ENCODE measurements around the gene AMDHD2. TPM values are rescaled to one million over a fixed set of nuclear protein-coding genes. Genes with fewer than 3 reads are reported as not detected.
"Not testable (repeated sequence)": the region's sequence is repeated elsewhere in the genome, so short reads cannot be mapped to it uniquely, and the experiment has no call there.

Gene AMDHD2
- total and polyA plus RNA-seq, 2 experiments from 2014 or later, result 20.2 to 68.1 TPM

GRCh38 chr16:2537451-2538379, 17.5 kb downstream of the AMDHD2 start, which contains the start of gene PDPK1:
Gene PDPK1, plus strand, starts transcription at chr16:2538021. Its CDS starts 92 bp downstream, at chr16:2538113.
- Histone ChIP-seq H3K4me2 (peak within 1 kb of the TSS; percentile 81), H3K4me1 (ENCODE audit: insufficient read depth) (no peaks in the 10 kb centered on the region; the same call in 1 of the 2 replicates), H3K36me3 (ENCODE audit: insufficient read depth) (no peaks in the 10 kb centered on the region), H3K4me3 (peak within 1 kb of the TSS; percentile 58), H3F3A (replicated peaks; ENCODE audit: low read depth) (0 out of 2 replicates have a peak, but pooled peaks cover 3% of the 10 kb centered on the region), H3K27me3 (ENCODE audit: insufficient read depth) (peaks cover 5% of the 10 kb centered on the region; the same call in 1 of the 2 replicates), H3K9me2 (ENCODE audit: insufficient read depth) (no peaks in the 10 kb centered on the region), H2AFZ (peak within 1 kb of the TSS; percentile 91; the same call in 1 of the 2 replicates), H4K20me1 (replicated peaks; ENCODE audit: insufficient read depth) (peaks cover 6% of the 10 kb centered on the region; the same call in 1 of the 2 replicates), H3K27ac (ENCODE audit: low read depth) (no peak within 1 kb of the TSS), H3K79me2 (replicated peaks; ENCODE audit: insufficient read depth) (peaks cover 33% of the 10 kb centered on the region)
- TF ChIP-seq EZH2 (IDR thresholded peaks at IDR 0.05; ENCODE audit: low read depth, unreplicated experiment) (no peak), POLR2AphosphoS5 (IDR thresholded peaks at IDR 0.05; ENCODE audit: low read depth) (peak; percentile 48; the same call in 1 of the 2 replicates)
- peaks cover 13% of the 10 kb centered on the region for H3K4me1 Mint-ChIP-seq
- H3K27me3 Mint-ChIP-seq (ENCODE audit: insufficient read depth, low read depth, poor library complexity), result peaks cover 10% of the 10 kb centered on the region
- H3K36me3 Mint-ChIP-seq (ENCODE audit: low read depth), result peaks cover 5% of the 10 kb centered on the region; the same call in 2 of the 3 replicates
- H3K9me3 Mint-ChIP-seq, result peaks cover 3% of the 10 kb centered on the region; the same call in 1 of the 3 replicates
- peak within 1 kb of the TSS; percentile 77 for H3K4me3 Mint-ChIP-seq
- peak; percentile 82 for ATAC-seq
- H3K27ac Mint-ChIP-seq, result peak within 1 kb of the TSS; percentile 71; the same call in 1 of the 2 replicates
- DNase-seq (ENCODE audit: low spot score), result peak; percentile 96

DNA sequence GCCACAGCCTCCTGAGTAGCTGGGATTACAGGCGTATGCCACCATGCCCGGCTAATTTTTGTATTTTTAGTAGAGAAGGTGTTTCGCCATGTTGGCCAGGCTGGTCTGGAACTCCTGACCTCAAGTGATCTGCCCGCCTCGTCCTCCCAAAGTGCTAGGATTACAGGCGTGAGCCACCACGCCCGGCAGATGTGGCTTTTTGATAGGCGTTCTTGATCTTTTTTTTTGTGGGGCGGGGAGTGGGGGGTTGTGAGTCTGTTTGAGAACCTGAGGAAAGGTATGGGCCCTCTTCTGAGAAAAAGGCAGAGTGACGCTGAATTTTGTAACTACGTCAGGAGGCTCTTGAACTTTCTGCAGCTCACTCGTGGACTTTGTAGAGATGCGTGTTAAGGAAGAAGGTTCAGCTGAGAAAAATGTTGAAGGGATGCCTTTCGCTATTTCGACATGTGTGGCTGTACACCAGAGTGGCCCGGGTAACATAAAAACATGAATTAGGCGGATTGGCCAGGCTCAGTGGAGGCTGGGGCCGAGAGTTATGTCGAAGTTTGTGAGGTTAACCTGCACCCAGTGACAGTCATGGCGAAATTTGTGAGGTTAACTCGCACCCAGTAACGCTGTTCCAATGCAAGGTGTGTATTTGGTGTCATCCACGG, 19.1 kb downstream of the AMDHD2 start:
- not testable (repeated sequence) for H3F3A ChIP-seq (replicated peaks; ENCODE audit: low read depth); H3K27me3 Mint-ChIP-seq (ENCODE audit: insufficient read depth, low read depth, poor library complexity); H3K27ac Mint-ChIP-seq; H3K27me3 ChIP-seq (ENCODE audit: insufficient read depth); H3K36me3 ChIP-seq (ENCODE audit: insufficient read depth); H3K4me1 ChIP-seq (ENCODE audit: insufficient read depth); H3K36me3 Mint-ChIP-seq (ENCODE audit: low read depth); H3K27ac ChIP-seq (ENCODE audit: low read depth); H3K9me2 ChIP-seq (ENCODE audit: insufficient read depth); H3K9me3 Mint-ChIP-seq; ATAC-seq; H2AFZ ChIP-seq; DNase-seq (ENCODE audit: low spot score); H4K20me1 ChIP-seq (replicated peaks; ENCODE audit: insufficient read depth)
- peak overlapping the region; percentile 81 for H3K4me2 ChIP-seq
- H3K4me1 Mint-ChIP-seq, result peaks cover 11% of the 10 kb centered on the region
- peaks cover 43% of the 10 kb centered on the region for H3K79me2 ChIP-seq (replicated peaks; ENCODE audit: insufficient read depth)
- H3K4me3 ChIP-seq, result peak overlapping the region; percentile 57
- H3K4me3 Mint-ChIP-seq, result peak overlapping the region; percentile 77

DNA sequence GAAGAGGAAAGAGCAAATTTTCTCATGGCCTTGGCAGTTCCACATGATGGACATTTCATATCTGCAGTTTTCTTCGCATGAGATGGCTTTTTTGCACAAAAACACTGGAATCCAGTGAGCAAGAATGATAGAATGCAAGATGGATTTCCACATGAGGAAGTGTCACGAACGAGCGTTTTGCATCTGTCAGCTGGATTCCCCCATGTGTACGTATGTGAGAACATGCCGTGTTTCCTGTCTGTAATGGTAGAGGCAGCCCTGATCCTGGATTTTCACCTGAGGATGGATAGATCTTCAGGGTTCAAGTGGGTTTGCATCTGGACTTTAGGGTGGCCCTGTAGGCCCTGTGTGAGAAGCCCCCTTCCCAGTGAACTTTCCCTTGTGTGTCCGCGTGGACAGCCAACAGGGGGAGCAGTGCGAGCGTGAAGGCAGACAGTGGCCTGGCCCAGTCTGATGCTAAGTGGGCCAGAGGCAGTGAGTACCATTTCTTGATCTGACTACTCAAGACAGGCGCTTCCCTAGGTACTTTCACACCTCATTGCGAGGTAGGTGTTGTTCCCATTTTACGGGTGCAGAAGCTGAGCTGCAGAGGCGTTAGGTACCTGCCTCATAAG, 19.8 kb downstream of the AMDHD2 start:
- H3K4me3 ChIP-seq; H3K36me3 ChIP-seq (ENCODE audit: insufficient read depth); H3K4me1 ChIP-seq (ENCODE audit: insufficient read depth); H3K9me3 Mint-ChIP-seq; H3K4me2 ChIP-seq; H2AFZ ChIP-seq; H3K27ac ChIP-seq (ENCODE audit: low read depth); H3K27me3 ChIP-seq (ENCODE audit: insufficient read depth); H3K27me3 Mint-ChIP-seq (ENCODE audit: insufficient read depth, low read depth, poor library complexity); H3K27ac Mint-ChIP-seq; H3K9me2 ChIP-seq (ENCODE audit: insufficient read depth); H4K20me1 ChIP-seq (replicated peaks; ENCODE audit: insufficient read depth); H3K36me3 Mint-ChIP-seq (ENCODE audit: low read depth); H3F3A ChIP-seq (replicated peaks; ENCODE audit: low read depth): not testable (repeated sequence)
- H3K4me1 Mint-ChIP-seq, result peaks cover 11% of the 10 kb centered on the region
- H3K79me2 ChIP-seq (replicated peaks; ENCODE audit: insufficient read depth), result peaks cover 49% of the 10 kb centered on the region
- H3K4me3 Mint-ChIP-seq, result peak overlapping the region; percentile 77
- ATAC-seq (peak; percentile 52), DNase-seq (ENCODE audit: low spot score) (peak; percentile 59)
- peak; percentile 44 to 65 for TF ChIP-seq CTCF (conservative IDR thresholded peaks at IDR 0.05; ENCODE audit: low read depth in 2 of 2)

DNA sequence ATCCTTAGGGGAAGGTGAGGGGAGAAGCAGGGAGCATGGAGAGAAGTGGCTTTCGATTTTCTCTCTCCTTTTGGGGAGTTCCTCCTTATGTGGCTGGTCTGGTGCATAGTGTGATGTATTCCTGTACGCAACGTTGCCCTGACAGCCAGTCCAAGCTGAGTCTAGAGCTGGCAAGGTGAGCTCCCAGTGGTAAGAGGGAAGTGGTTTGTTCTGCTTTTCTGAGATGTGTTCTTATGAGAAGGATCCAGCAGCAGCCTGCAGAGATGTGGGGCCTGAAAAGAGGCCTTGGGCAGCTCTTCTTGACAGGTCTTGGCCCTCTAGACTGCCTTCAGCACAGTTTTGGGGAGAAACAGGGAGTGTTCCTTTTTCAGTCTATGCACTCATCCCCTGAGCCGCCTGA, 20.7 kb downstream of the AMDHD2 start:
- not testable (repeated sequence) for H3K9me2 ChIP-seq (ENCODE audit: insufficient read depth); H3K27ac Mint-ChIP-seq; H3K4me3 ChIP-seq; H3K4me1 ChIP-seq (ENCODE audit: insufficient read depth); H3K27ac ChIP-seq (ENCODE audit: low read depth); H3K27me3 Mint-ChIP-seq (ENCODE audit: insufficient read depth, low read depth, poor library complexity); ATAC-seq; H3K9me3 Mint-ChIP-seq; H3K36me3 ChIP-seq (ENCODE audit: insufficient read depth); H3F3A ChIP-seq (replicated peaks; ENCODE audit: low read depth); H3K4me2 ChIP-seq; DNase-seq (ENCODE audit: low spot score); H3K27me3 ChIP-seq (ENCODE audit: insufficient read depth); H2AFZ ChIP-seq; H3K36me3 Mint-ChIP-seq (ENCODE audit: low read depth); H3K4me3 Mint-ChIP-seq
- H4K20me1 ChIP-seq (replicated peaks; ENCODE audit: insufficient read depth), result peaks cover 19% of the 10 kb centered on the region
- H3K79me2 ChIP-seq (replicated peaks; ENCODE audit: insufficient read depth), result peaks cover 59% of the 10 kb centered on the region
- peaks cover 11% of the 10 kb centered on the region for H3K4me1 Mint-ChIP-seq

DNA sequence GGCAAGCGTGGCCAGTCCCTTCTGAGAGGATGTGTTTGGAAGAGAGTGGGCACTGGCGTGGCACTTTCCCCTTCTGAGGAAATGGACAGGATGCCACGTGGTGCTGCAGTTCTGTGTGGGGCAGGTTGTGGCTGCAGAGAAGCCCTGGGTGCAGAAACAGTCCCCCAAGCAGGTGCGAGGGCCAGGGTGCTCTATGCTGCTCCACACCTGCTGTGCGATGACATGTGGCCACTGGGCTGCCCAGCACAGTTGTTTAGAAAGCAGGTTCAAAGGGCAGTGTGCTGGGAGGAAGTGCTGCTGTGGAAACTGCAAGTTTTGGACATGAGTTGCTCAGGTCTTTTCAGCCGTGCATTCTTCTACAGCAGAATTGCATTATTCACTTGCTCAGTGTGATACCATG, 21.2 kb downstream of the AMDHD2 start:
- not testable (repeated sequence) for H3K9me2 ChIP-seq (ENCODE audit: insufficient read depth); H3K4me3 Mint-ChIP-seq; H3K4me2 ChIP-seq; H3F3A ChIP-seq (replicated peaks; ENCODE audit: low read depth); H3K36me3 ChIP-seq (ENCODE audit: insufficient read depth); H2AFZ ChIP-seq; H3K4me3 ChIP-seq; H3K27me3 ChIP-seq (ENCODE audit: insufficient read depth); H3K4me1 ChIP-seq (ENCODE audit: insufficient read depth); H3K27ac ChIP-seq (ENCODE audit: low read depth); H3K9me3 Mint-ChIP-seq; H3K27ac Mint-ChIP-seq; H3K36me3 Mint-ChIP-seq (ENCODE audit: low read depth); DNase-seq (ENCODE audit: low spot score); ATAC-seq; H3K27me3 Mint-ChIP-seq (ENCODE audit: insufficient read depth, low read depth, poor library complexity)
- H4K20me1 ChIP-seq (replicated peaks; ENCODE audit: insufficient read depth), result peaks cover 24% of the 10 kb centered on the region
- peaks cover 10% of the 10 kb centered on the region for H3K4me1 Mint-ChIP-seq
- peaks cover 64% of the 10 kb centered on the region for H3K79me2 ChIP-seq (replicated peaks; ENCODE audit: insufficient read depth)

Measured in GM23338 (cell line).